Measurements from ENCODE around the gene GYS1. TPM values are rescaled to one million over a fixed set of nuclear protein-coding genes. Genes with fewer than 3 reads are reported as not detected.

GYS1 gene
- total RNA-seq, 4 donors from 2014 or later: 26.4 to 42.0 (median 31.6) TPM

GRCh38 chr19:48964205-48965039, 28.7 kb downstream of the GYS1 start:
- Histone ChIP-seq H3K36me3 (peaks cover 26% of the 10 kb centered on the region), H3K27ac (peak overlapping the region; percentile 89), H3K27me3 (no peaks in the 10 kb centered on the region), H3K9me3 (no peaks in the 10 kb centered on the region), H3K4me1 (peaks cover 52% of the 10 kb centered on the region), H3K4me3 (peak overlapping the region; percentile 69)
- DNase-seq (ENCODE audit: low spot score in 2 of 2): no peak
- TF ChIP-seq POLR2AphosphoS5 (IDR thresholded peaks at IDR 0.05) (no peak), POLR2A (IDR thresholded peaks at IDR 0.05) (no peak), CTCF (IDR thresholded peaks at IDR 0.05) (no peak), EP300 (IDR thresholded peaks at IDR 0.05) (no peak)
- 10% methylated on average over 18 of the region's 19 CpGs for WGBS

GRCh38 chr19:48963371-48964204, 29.5 kb downstream of the GYS1 start:
- TF ChIP-seq POLR2A (IDR thresholded peaks at IDR 0.05) (peak in 1 of 2 donors; percentile 7), EP300 (IDR thresholded peaks at IDR 0.05) (no peak)
- peaks cover 51% of the 10 kb centered on the region for H3K4me1 ChIP-seq
- DNase-seq (ENCODE audit: low spot score in 2 of 2): peak in 1 of 2 donors; percentile 86
- H3K9me3 ChIP-seq: no peaks in the 10 kb centered on the region
- peak overlapping the region; percentile 69 for H3K4me3 ChIP-seq
- 18% methylated on average over 10 of the region's 28 CpGs for WGBS
- H3K36me3 ChIP-seq: peaks cover 17% of the 10 kb centered on the region
- H3K27ac ChIP-seq: peak overlapping the region; percentile 89
- H3K27me3 ChIP-seq: no peaks in the 10 kb centered on the region

GRCh38 chr19:48962849-48963165, 30.3 kb downstream of the GYS1 start:
- H3K4me1 ChIP-seq: peaks cover 43% of the 10 kb centered on the region
- DNase-seq (ENCODE audit: low spot score in 2 of 2): no peak
- peak overlapping the region; percentile 89 for H3K27ac ChIP-seq
- no peaks in the 10 kb centered on the region for H3K9me3 ChIP-seq
- no peak overlapping the region for H3K4me3 ChIP-seq
- peaks cover 11% of the 10 kb centered on the region for H3K36me3 ChIP-seq
- no peaks in the 10 kb centered on the region for H3K27me3 ChIP-seq
- TF ChIP-seq POLR2A (IDR thresholded peaks at IDR 0.05) (no peak), CTCF (IDR thresholded peaks at IDR 0.05) (no peak), POLR2AphosphoS5 (IDR thresholded peaks at IDR 0.05) (no peak)
- WGBS: 69% methylated on average over 7 of the region's 7 CpGs

- H3K4me1 ChIP-seq: peaks cover 39% of the 10 kb centered on the region
- no peak for DNase-seq (ENCODE audit: low spot score in 2 of 2)
- H3K9me3 ChIP-seq: no peaks in the 10 kb centered on the region
- WGBS: 68% methylated on average over 22 of the region's 22 CpGs
- H3K27ac ChIP-seq: peak overlapping the region; percentile 47
- H3K4me3 ChIP-seq: no peak overlapping the region
- TF ChIP-seq EP300 (IDR thresholded peaks at IDR 0.05) (no peak), POLR2AphosphoS5 (IDR thresholded peaks at IDR 0.05) (no peak), POLR2A (IDR thresholded peaks at IDR 0.05) (no peak), CTCF (IDR thresholded peaks at IDR 0.05) (no peak)
- H3K36me3 ChIP-seq: peaks cover 11% of the 10 kb centered on the region
- no peaks in the 10 kb centered on the region for H3K27me3 ChIP-seq
These were observed 30.9 kb downstream of the GYS1 start for GRCh38 chr19:48962029-48962848.

- Histone ChIP-seq H3K36me3 (peaks cover 5% of the 10 kb centered on the region), H3K9me3 (no peaks in the 10 kb centered on the region), H3K27ac (no peak overlapping the region), H3K4me3 (no peak overlapping the region), H3K4me1 (peaks cover 33% of the 10 kb centered on the region), H3K27me3 (no peaks in the 10 kb centered on the region)
- no peak for TF ChIP-seq POLR2A (IDR thresholded peaks at IDR 0.05)
- TF ChIP-seq POLR2AphosphoS5 (IDR thresholded peaks at IDR 0.05): no peak
- no peak for TF ChIP-seq CTCF (IDR thresholded peaks at IDR 0.05)
- TF ChIP-seq EP300 (IDR thresholded peaks at IDR 0.05): no peak
- WGBS: 79% methylated on average over 12 of the region's 12 CpGs
- DNase-seq (ENCODE audit: low spot score in 2 of 2): no peak
These were observed 31.5 kb downstream of the GYS1 start for GRCh38 chr19:48961673-48962028.

Measured in suprapubic skin (tissue), 4 donors.